H1 (cell line): ENCODE results near the gene UBASH3B. TPM values are rescaled to one million over a fixed set of nuclear protein-coding genes. Genes with fewer than 3 reads are reported as not detected.

ENCODE experiments used
- CTCF ChIA-PET: fragments of 300-600 bp; sonication (Branson Sonifier 250); formaldehyde crosslinking; loops from one replicate; lab custom pipeline; 2021; ENCODE audit not compliant: partially characterized antibody; lab: Charles Lee
- POLR2A ChIA-PET: fragments of 300-600 bp; sonication (Branson Sonifier 250); formaldehyde crosslinking; loops from one replicate; lab custom pipeline; 2021; ENCODE audit warnings: inconsistent platforms; ENCODE audit not compliant: partially characterized antibody; lab: Charles Lee
- DNase-seq, 2 experiments: peaks; one replicate each; pipeline versions ENCODE4 v3.0.0 to v3.0.0-alpha.2; 2010 to 2022; ENCODE audit warnings: low spot score in 2 of 2, low read depth in 1 of 2, mixed read lengths in 1 of 2
- FAIRE-seq: peaks from 2 replicates; lab custom pipeline; 2011; peaks lifted over from hg19 to GRCh38; lab: Jason Lieb, UNC
- H2AFZ ChIP-seq: 2 replicates; pipeline ENCODE4 v1.8.1; 2012; ENCODE audit warnings: low read length, inconsistent platforms
- H2AK5ac ChIP-seq: 2 replicates; pipeline ENCODE4 v1.6.1; 2013; ENCODE audit warnings: low read depth, low read length
- H2BK120ac ChIP-seq: replicated peaks from 2 replicates; pipeline ENCODE3; 2013; ENCODE audit warnings: low read depth, low read length, inconsistent platforms
- H2BK12ac ChIP-seq: 2 replicates; pipeline ENCODE4 v1.6.1; 2013; ENCODE audit warnings: low read depth, low read length
- H2BK15ac ChIP-seq: 2 replicates; pipeline ENCODE4 v1.6.1; 2013; ENCODE audit warnings: low read length
- H2BK20ac ChIP-seq: 2 replicates; pipeline ENCODE4 v1.6.1; 2013; ENCODE audit warnings: low read length
- H2BK5ac ChIP-seq: 2 replicates; pipeline ENCODE4 v1.6.1; 2013; ENCODE audit warnings: low read depth, low read length
- H3K14ac ChIP-seq: 2 replicates; pipeline ENCODE4 v1.6.1; 2013; ENCODE audit warnings: inconsistent platforms; ENCODE audit not compliant: insufficient read length
- H3K18ac ChIP-seq: 2 replicates; pipeline ENCODE4 v1.6.1; 2013; ENCODE audit warnings: low read length; ENCODE audit errors: extremely low read depth
- H3K23ac ChIP-seq: 2 replicates; pipeline ENCODE4 v1.6.1; 2013; ENCODE audit warnings: inconsistent platforms; ENCODE audit not compliant: insufficient read length
- H3K23me2 ChIP-seq: 2 replicates; pipeline ENCODE4 v1.6.1; 2013; ENCODE audit warnings: low read depth, low read length
- H3K27ac ChIP-seq: 2 replicates; pipeline ENCODE4 v1.6.1; 2011; ENCODE audit warnings: low read depth, low read length, inconsistent platforms
- H3K27me3 ChIP-seq, 4 experiments: replicated peaks in 1 of 4; 1 replicate in 1 of 4; 2 replicates in 3 of 4; pipeline versions ENCODE4 v1.6.1 to v1.8.1; 2011 to 2013; ENCODE audit warnings: low read length in 3 of 4, mild to moderate bottlenecking in 3 of 4, inconsistent platforms in 2 of 4, mixed read lengths in 2 of 4, moderate library complexity in 1 of 4; ENCODE audit not compliant: control insufficient read depth in 3 of 4, insufficient read depth in 3 of 4; ENCODE audit errors: extremely low read depth in 1 of 4
- H3K36me3 ChIP-seq, 4 experiments: 2 replicates each; pipeline versions ENCODE4 v1.6.1 to v1.8.1; 2011 to 2013; ENCODE audit warnings: mild to moderate bottlenecking in 4 of 4, low read length in 3 of 4, moderate library complexity in 2 of 4, control low read depth in 1 of 4, inconsistent platforms in 1 of 4; ENCODE audit not compliant: insufficient read depth in 4 of 4, control insufficient read depth in 2 of 4
- H3K4ac ChIP-seq: replicated peaks from 2 replicates; pipeline ENCODE3; 2013; ENCODE audit warnings: low read length, low read depth, mixed read lengths, inconsistent platforms; ENCODE audit not compliant: insufficient read length
- H3K4me1 ChIP-seq, 4 experiments: replicated peaks in 1 of 4; 1 replicate in 1 of 4; 2 replicates in 3 of 4; pipeline versions ENCODE4 v1.6.1 to v1.8.1; 2011 to 2013; ENCODE audit warnings: low read length in 3 of 4, inconsistent platforms in 2 of 4, mixed read lengths in 1 of 4; ENCODE audit not compliant: insufficient read depth in 4 of 4, control insufficient read depth in 3 of 4
- H3K4me2 ChIP-seq, 2 experiments: 2 replicates each; pipeline versions ENCODE4 v1.6.1 to v1.8.1; 2011 to 2013; ENCODE audit warnings: low read depth in 2 of 2, low read length in 2 of 2, control low read depth in 1 of 2, inconsistent platforms in 1 of 2, mild to moderate bottlenecking in 1 of 2; ENCODE audit not compliant: insufficient read depth in 1 of 2
- H3K4me3 ChIP-seq, 4 experiments: fragments of 200-600, 300-600 bp in 1 of 4; sonication (generic), shearing (Covaris generic), sonication (Bioruptor Twin) in 1 of 4; 2 replicates each; pipeline versions ENCODE4 v1.5.1 to v1.8.1; 2011 to 2016; ENCODE audit warnings: low read length in 4 of 4, low read depth in 3 of 4, control low read depth in 2 of 4, inconsistent platforms in 2 of 4, mild to moderate bottlenecking in 2 of 4, mixed read lengths in 1 of 4, moderate library complexity in 1 of 4; ENCODE audit not compliant: insufficient read depth in 2 of 4; ENCODE audit errors: extremely low read depth in 1 of 4
- H3K56ac ChIP-seq: replicated peaks from 2 replicates; pipeline ENCODE3; 2013; ENCODE audit warnings: low read depth, mild to moderate bottlenecking, mixed read lengths, low read length, inconsistent platforms; ENCODE audit not compliant: insufficient read length
- H3K79me1 ChIP-seq: 2 replicates; pipeline ENCODE4 v1.6.1; 2013; ENCODE audit warnings: low read depth, low read length, control low read depth
- H3K79me2 ChIP-seq, 2 experiments: 2 replicates each; pipeline versions ENCODE4 v1.6.1 to v1.8.1; 2012 to 2013; ENCODE audit warnings: low read length in 2 of 2, mild to moderate bottlenecking in 2 of 2, inconsistent platforms in 1 of 2; ENCODE audit not compliant: insufficient read depth in 2 of 2, control insufficient read depth in 1 of 2
- H3K9ac ChIP-seq, 4 experiments: replicated peaks in 1 of 4; 1 replicate in 1 of 4; 2 replicates in 3 of 4; pipeline versions ENCODE4 v1.6.1 to v1.8.1; 2011 to 2013; ENCODE audit warnings: low read depth in 3 of 4, low read length in 3 of 4, control low read depth in 2 of 4, mild to moderate bottlenecking in 2 of 4, moderate library complexity in 2 of 4, inconsistent platforms in 1 of 4; ENCODE audit errors: extremely low read depth in 1 of 4
- H3K9me3 ChIP-seq, 2 experiments: 2 replicates each; pipeline versions ENCODE4 v1.6.1 to v1.8.1; 2012 to 2013; ENCODE audit warnings: mild to moderate bottlenecking in 2 of 2, moderate library complexity in 2 of 2, control low read depth in 1 of 2, inconsistent platforms in 1 of 2, low read depth in 1 of 2, low read length in 1 of 2, mixed read lengths in 1 of 2; ENCODE audit not compliant: insufficient read depth in 2 of 2
- H4K20me1 ChIP-seq, 2 experiments: replicated peaks in 1 of 2; 2 replicates each; pipeline versions ENCODE3 to v1.8.1; 2011 to 2013; ENCODE audit warnings: inconsistent platforms in 2 of 2, low read length in 2 of 2, mild to moderate bottlenecking in 1 of 2; ENCODE audit not compliant: insufficient read depth in 2 of 2, control insufficient read depth in 1 of 2
- H4K5ac ChIP-seq: 2 replicates; pipeline ENCODE4 v1.6.1; 2013; ENCODE audit warnings: low read length, low read depth, mixed read lengths, inconsistent platforms; ENCODE audit not compliant: insufficient read length
- H4K8ac ChIP-seq: 2 replicates; pipeline ENCODE4 v1.8.0; 2013; ENCODE audit warnings: mild to moderate bottlenecking, moderate library complexity, low read length, inconsistent platforms; ENCODE audit not compliant: insufficient read depth; ENCODE audit errors: extremely low read depth
- H4K91ac ChIP-seq: replicated peaks from 2 replicates; pipeline ENCODE3; 2013; ENCODE audit warnings: low read length, mixed read lengths, inconsistent platforms; ENCODE audit not compliant: insufficient read length
- BACH1 ChIP-seq: IDR thresholded peaks from 2 replicates; pipeline ENCODE4 v1.6.1; 2012; ENCODE audit warnings: low read length, improper control_type of control experiment
- E2F6 ChIP-seq: IDR thresholded peaks from 2 replicates; pipeline ENCODE4 v1.6.1; 2012; ENCODE audit warnings: inconsistent platforms
- GABPA ChIP-seq: IDR thresholded peaks from 2 replicates; pipeline ENCODE4 v1.6.1; 2011; ENCODE audit warnings: mild to moderate bottlenecking, low read length, moderate library complexity, borderline replicate concordance; ENCODE audit not compliant: insufficient read depth
- HDAC6 ChIP-seq: IDR thresholded peaks from one replicate; pipeline ENCODE4 v1.7.1; 2012; ENCODE audit warnings: low read depth, mild to moderate bottlenecking, inconsistent platforms, low read length, moderate library complexity
- RXRA ChIP-seq: IDR thresholded peaks from 2 replicates; pipeline ENCODE4 v1.6.1; 2011; ENCODE audit warnings: low read depth, mild to moderate bottlenecking, low read length, moderate library complexity; ENCODE audit not compliant: insufficient read depth
- SP2 ChIP-seq: IDR thresholded peaks from 2 replicates; pipeline ENCODE4 v1.6.1; 2012; ENCODE audit warnings: mild to moderate bottlenecking, low read length, inconsistent platforms
- TAF1 ChIP-seq: IDR thresholded peaks from 2 replicates; pipeline ENCODE4 v1.6.1; 2011; ENCODE audit warnings: mild to moderate bottlenecking, low read depth, low read length
- TCF12 ChIP-seq: IDR thresholded peaks from 2 replicates; pipeline ENCODE4 v1.6.1; 2011; ENCODE audit warnings: low read depth, mild to moderate bottlenecking, low read length
- WGBS, 2 experiments: shearing (Covaris generic) in 1 of 2; methylation state at CpG; one replicate each; pipeline versions ENCODE4 v1.1.6 to v1.1.7; 2013 to 2015; ENCODE audit warnings: low lambda C conversion rate in 2 of 2, mixed read lengths in 2 of 2, inconsistent platforms in 1 of 2, low coverage in 1 of 2, missing lambda C conversion rate in 1 of 2; ENCODE audit not compliant: insufficient replicate concordance in 2 of 2, insufficient coverage in 1 of 2, insufficient read length in 1 of 2; ENCODE audit errors: extremely low coverage in 1 of 2, missing lambda C conversion rate in 1 of 2; 5-methylcytosine and 5-hydroxymethylcytosine counted together
- polyA plus RNA-seq, 7 experiments: library from polyadenylated mRNA; depleted of rRNA in 3 of 7; stranded (reverse) in 5 of 7; unstranded in 2 of 7; fragments of >200 nt in 5 of 7; fragments of 200-250 nt in 2 of 7; gene quantifications; 1 replicate in 5 of 7; 2 replicates in 1 of 7; 4 replicates in 1 of 7; pipeline versions ENCODE4 v1.2.1 to v1.2.3, GENCODE V29; 2011 to 2013; ENCODE audit warnings: missing spikeins in 2 of 7, mixed read lengths in 2 of 7
- total RNA-seq: library from RNA; stranded (reverse); fragmentation: NEBNext Ultra II Directional; extraction: Animal tissue kit (Norgen Biotek cat#: 25700); gene quantifications from 2 replicates; pipeline ENCODE4 v1.2.1, GENCODE V29; 2021

The UBASH3B gene
- total and polyA plus RNA-seq, 2 of the 8 experiments (the other 6 are each of a cell fraction or from before 2014, with no cell fraction given), result 7.5 to 9.5 TPM

- no peak overlapping the region for H3K4me2 ChIP-seq
- 89% methylated on average over 9 of the region's 9 CpGs; no CpG with 5 or more reads in 1 of the 2 experiments for WGBS, 2 experiments
Measured at GRCh38 chr11:122755409-122755808, 99.9 kb downstream of the UBASH3B start.

More at GRCh38 chr11:122755409-122755808, 99.9 kb downstream of the UBASH3B start:
- FAIRE-seq, result no peak
- no peaks in the 10 kb centered on the region for H4K20me1 ChIP-seq
- no peaks in the 10 kb centered on the region for H3K4me1 ChIP-seq
- H2BK120ac ChIP-seq, result no peak overlapping the region
- no peaks in the 10 kb centered on the region for H3K36me3 ChIP-seq
- H3K14ac ChIP-seq, result no peak overlapping the region
- DNase-seq, result no peak
- no peaks in the 10 kb centered on the region for H3K23me2 ChIP-seq
- H3K4ac ChIP-seq, result no peak overlapping the region
- H2BK12ac ChIP-seq, result no peak overlapping the region
- H4K5ac ChIP-seq, result no peak overlapping the region
- H3K79me1 ChIP-seq, result no peaks in the 10 kb centered on the region
- H2BK5ac ChIP-seq, result no peak overlapping the region
- no peak overlapping the region for H4K8ac ChIP-seq
- no peak overlapping the region for H2AFZ ChIP-seq
- H3K9ac ChIP-seq, result no peak overlapping the region
- no peak overlapping the region for H2BK15ac ChIP-seq
- H3K4me3 ChIP-seq, result no peak overlapping the region
- H2AK5ac ChIP-seq, result no peak overlapping the region
- no peak overlapping the region for H3K18ac ChIP-seq
- ChIA-PET CTCF (interaction anchor here (0.7 to 20.7 kb wide), 34 partner anchors 9 to 1129 kb away, joined by 3 to 356 read pairs (median 6); partner anchors contain the start of gene UBASH3B), POLR2A (interaction anchor here (1.6 kb wide), 1 partner anchor 79 kb away, joined by 3 read pairs; no protein-coding TSS in a partner anchor)
- H3K56ac ChIP-seq, result no peak overlapping the region
- no peak overlapping the region for H4K91ac ChIP-seq
- H3K27me3 ChIP-seq, result no peaks in the 10 kb centered on the region
- no peaks in the 10 kb centered on the region for H3K79me2 ChIP-seq
- TF ChIP-seq GABPA (no peak), SP2 (no peak), E2F6 (no peak), RXRA (no peak), BACH1 (no peak), TCF12 (no peak), HDAC6 (no peak), TAF1 (no peak)
- TF ChIP-seq, all 59 proteins: peak for 0
- H3K9me3 ChIP-seq, result no peaks in the 10 kb centered on the region
- no peak overlapping the region for H3K27ac ChIP-seq
- no peak overlapping the region for H3K23ac ChIP-seq
- no peak overlapping the region for H2BK20ac ChIP-seq
